Measurements from ENCODE around the gene SCTR. TPM values are rescaled to one million over a fixed set of nuclear protein-coding genes. Genes with fewer than 3 reads are reported as not detected.

The SCTR gene
- total and polyA plus RNA-seq, 2 donors (not counting 1 experiment from before 2014, with no cell fraction given) = not detected

DNA sequence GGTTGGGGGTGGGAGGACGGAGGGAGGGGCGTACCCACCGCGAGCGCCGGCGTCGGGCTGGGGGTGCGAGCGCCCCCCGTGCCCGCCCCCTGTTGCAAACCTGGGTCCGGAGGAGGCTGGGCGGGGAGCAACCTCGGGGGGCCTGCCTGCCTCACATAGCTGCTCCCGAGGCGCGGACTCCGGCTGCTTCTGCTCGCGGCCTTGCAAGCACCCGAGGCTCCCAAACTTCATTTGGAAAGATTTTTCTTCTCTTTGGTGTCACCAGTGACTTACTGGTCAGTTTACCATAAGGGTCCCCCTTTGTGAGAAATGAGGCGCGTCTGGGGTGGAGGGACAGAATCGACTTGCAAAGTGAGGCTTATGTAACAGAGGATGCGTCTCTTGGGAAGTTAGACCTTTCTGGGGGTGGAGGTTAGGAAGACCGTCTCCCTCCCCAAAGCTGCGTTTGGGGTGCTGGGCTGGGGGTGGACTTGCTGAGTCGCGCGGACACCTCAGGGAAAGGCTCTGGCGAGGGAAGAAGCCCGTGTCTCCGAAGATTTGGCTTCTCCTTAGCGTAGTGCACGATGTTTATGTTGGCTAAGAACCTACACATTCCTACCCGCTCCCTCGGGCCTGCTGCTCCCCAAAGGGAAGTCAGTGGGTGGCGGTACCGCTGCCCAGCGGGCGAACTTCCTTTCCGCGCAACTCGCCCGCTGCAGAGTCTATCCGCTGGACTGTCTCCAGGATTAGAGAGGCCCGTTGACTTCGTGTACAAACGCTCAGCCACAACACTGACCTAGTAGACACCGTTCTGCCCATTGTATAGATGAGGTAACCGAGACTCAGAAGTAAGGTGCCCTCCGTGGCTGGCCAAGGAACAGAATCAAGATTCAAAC lies 92.1 kb downstream of the SCTR start:
- H3K27me3 ChIP-seq (replicated peaks in 1 of 4; ENCODE audit: control extremely low read depth in 1 of 4, control insufficient read depth in 3 of 4, insufficient read depth in 4 of 4, low read length in 3 of 4) = peaks cover 0 to 61% (median 25%) of the 10 kb centered on the region in 4 experiments
- peaks cover 24% of the 10 kb centered on the region for H3K4me1 Mint-ChIP-seq
- no peaks in the 10 kb centered on the region for H3K9me3 Mint-ChIP-seq (ENCODE audit: insufficient read depth)
- CTCF ChIA-PET = interaction anchor here (0.6 kb wide), 1 partner anchor 780 kb away, joined by 3 read pairs; no protein-coding TSS in a partner anchor
- DNase-seq (peak; percentile 27), ATAC-seq (ENCODE audit: low read depth) (no peak)
- H3K4me3 ChIP-seq (ENCODE audit: control extremely low read depth in 1 of 5, extremely low read depth in 1 of 5, insufficient read depth in 1 of 5, low read depth in 2 of 5, low read length in 4 of 5) = peak overlapping the region in 3 of 5 experiments; percentile 45 to 67 (median 53)
- H2AFZ ChIP-seq (ENCODE audit: insufficient read depth, low read depth, low read length, poor library complexity, severe bottlenecking) = peak overlapping the region; percentile 47
- peak overlapping the region; percentile 84 for H3K4me3 Mint-ChIP-seq
- no peaks in the 10 kb centered on the region for H3K79me2 ChIP-seq (ENCODE audit: control insufficient read depth, insufficient read depth, low read length)
- peaks cover 70% of the 10 kb centered on the region for H3K27me3 Mint-ChIP-seq
- TF ChIP-seq EZH2 (IDR thresholded peaks at IDR 0.05; ENCODE audit: borderline replicate concordance, insufficient read depth, low read depth, low read length, poor library complexity, severe bottlenecking) (no peak), CTCF (IDR thresholded peaks at IDR 0.05) (no peak)
- intact Hi-C loops (cut with micrococcal nuclease) = loop anchor here (1.0 to 10.0 kb wide), 2 partner anchors 66 to 1347 kb away; partner anchors contain the start of genes C2orf76, DBI and INSIG2
- H3K36me3 ChIP-seq (replicated peaks in 1 of 2; ENCODE audit: control extremely low read depth in 1 of 2, control insufficient read depth in 1 of 2, extremely low read depth in 1 of 2, insufficient read depth in 2 of 2, low read length in 1 of 2) = no peaks in the 10 kb centered on the region
- POLR2A ChIA-PET = no interaction called here
- peak overlapping the region; percentile 66 for H3K9ac ChIP-seq (ENCODE audit: low read length)
- H3K9me3 ChIP-seq (ENCODE audit: control extremely low read depth in 1 of 3, control insufficient read depth in 2 of 3, insufficient read depth in 1 of 3, low read length in 2 of 3) = peaks cover 0 to 7% (median 0%) of the 10 kb centered on the region in 3 donors
- peaks cover 20 to 21% of the 10 kb centered on the region in 2 donors for H3K4me1 ChIP-seq (ENCODE audit: control insufficient read depth in 2 of 2, insufficient read depth in 2 of 2, low read length in 2 of 2)
- no peaks in the 10 kb centered on the region for H4K20me1 ChIP-seq (ENCODE audit: control insufficient read depth, insufficient read depth, low read length, poor library complexity, severe bottlenecking)
- 8% methylated on average over 52 of the region's 53 CpGs for WGBS (ENCODE audit: insufficient coverage)
- no peak overlapping the region for H3K27ac ChIP-seq (ENCODE audit: low read length in 2 of 2)
- H3K27ac Mint-ChIP-seq = no peak overlapping the region
- H3K4me2 ChIP-seq (replicated peaks; ENCODE audit: low read depth, low read length, poor library complexity, severe bottlenecking) = peak overlapping the region; percentile 96
